Right atrium auricular region (tissue), 2 donors: ENCODE data around the gene PLLP. TPM values are rescaled to one million over a fixed set of nuclear protein-coding genes. Genes with fewer than 3 reads are reported as not detected.

Experiments used
- DNase-seq: peaks from one replicate; pipeline ENCODE4 v3.0.0-alpha.2; 2019; ENCODE audit warnings: low spot score
- H3K27ac ChIP-seq, 2 donors: fragments of 200-600 bp; sonication (generic); 1 replicate in 1 of 2; 2 replicates in 1 of 2; pipeline ENCODE4 v1.5.1; 2016 to 2019
- H3K27me3 ChIP-seq, 2 donors: fragments of 200-600 bp; sonication (generic); one replicate each; pipeline versions ENCODE4 v1.5.1 to v1.6.0; 2017 to 2019
- H3K36me3 ChIP-seq: fragments of 200-600 bp; sonication (generic); one replicate; pipeline ENCODE4 v1.5.1; 2016
- H3K4me1 ChIP-seq, 2 donors: fragments of 200-600 bp; sonication (generic); one replicate each; pipeline versions ENCODE4 v1.5.1 to v1.6.0; 2017 to 2019
- H3K4me3 ChIP-seq, 2 donors: fragments of 200-600 bp; sonication (generic); 1 replicate in 1 of 2; 2 replicates in 1 of 2; pipeline ENCODE4 v1.5.1; 2017 to 2019; ENCODE audit warnings: mild to moderate bottlenecking in 1 of 2, moderate library complexity in 1 of 2
- H3K9me3 ChIP-seq, 2 donors: fragments of 200-600 bp; sonication (generic); one replicate each; pipeline ENCODE4 v1.5.1; 2019
- CTCF ChIP-seq, 2 donors: fragments of 200-600 bp; sonication (generic); IDR thresholded peaks; one replicate each; pipeline ENCODE4 v1.5.1; 2019; ENCODE audit warnings: antibody characterized with exemption in 2 of 2
- total RNA-seq, 2 donors: library from RNA; depleted of rRNA; stranded (reverse); fragments of >200 nt; gene quantifications; one replicate each; pipeline ENCODE4 v1.1.0, GENCODE V29; 2016

PLLP gene
- total RNA-seq, 2 donors from 2014 or later: 14.4 to 22.4 TPM

GRCh38 chr16:57255686-57256415 lies 28.6 kb downstream of the PLLP start:
- Histone ChIP-seq H3K27me3 (no peaks in the 10 kb centered on the region), H3K9me3 (no peaks in the 10 kb centered on the region), H3K4me3 (no peak overlapping the region), H3K4me1 (peaks cover 0 to 8% of the 10 kb centered on the region in 2 donors), H3K36me3 (peaks cover 43% of the 10 kb centered on the region), H3K27ac (no peak overlapping the region)
- TF ChIP-seq CTCF (IDR thresholded peaks at IDR 0.05): no peak
- DNase-seq: peak; percentile 32

DNA sequence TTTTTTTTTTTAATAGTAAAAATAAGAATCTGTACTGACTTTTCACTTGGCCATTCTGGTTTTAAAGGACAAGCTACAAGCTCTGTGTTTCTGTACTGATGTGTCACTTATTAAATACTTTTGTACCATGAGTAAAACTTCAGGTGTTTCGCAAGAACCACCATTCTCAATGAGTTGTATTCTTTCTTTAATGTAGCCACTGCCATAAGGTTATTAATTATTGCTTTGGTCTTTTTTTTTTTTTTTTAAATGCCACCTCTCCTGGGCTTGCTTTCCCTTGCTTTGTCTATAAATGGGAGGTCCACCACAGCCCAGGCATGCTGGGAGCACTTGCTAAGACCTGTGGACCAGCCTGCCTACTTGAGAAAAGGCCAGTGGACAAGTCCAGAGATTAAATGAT lies 31.0 kb downstream of the PLLP start:
- H3K4me1 ChIP-seq: no peaks in the 10 kb centered on the region
- no peak overlapping the region for H3K27ac ChIP-seq
- no peak overlapping the region for H3K4me3 ChIP-seq
- DNase-seq: peak; percentile 42
- H3K9me3 ChIP-seq: no peaks in the 10 kb centered on the region
- H3K36me3 ChIP-seq: peaks cover 67% of the 10 kb centered on the region
- TF ChIP-seq CTCF (IDR thresholded peaks at IDR 0.05): no peak
- H3K27me3 ChIP-seq: no peaks in the 10 kb centered on the region

DNA sequence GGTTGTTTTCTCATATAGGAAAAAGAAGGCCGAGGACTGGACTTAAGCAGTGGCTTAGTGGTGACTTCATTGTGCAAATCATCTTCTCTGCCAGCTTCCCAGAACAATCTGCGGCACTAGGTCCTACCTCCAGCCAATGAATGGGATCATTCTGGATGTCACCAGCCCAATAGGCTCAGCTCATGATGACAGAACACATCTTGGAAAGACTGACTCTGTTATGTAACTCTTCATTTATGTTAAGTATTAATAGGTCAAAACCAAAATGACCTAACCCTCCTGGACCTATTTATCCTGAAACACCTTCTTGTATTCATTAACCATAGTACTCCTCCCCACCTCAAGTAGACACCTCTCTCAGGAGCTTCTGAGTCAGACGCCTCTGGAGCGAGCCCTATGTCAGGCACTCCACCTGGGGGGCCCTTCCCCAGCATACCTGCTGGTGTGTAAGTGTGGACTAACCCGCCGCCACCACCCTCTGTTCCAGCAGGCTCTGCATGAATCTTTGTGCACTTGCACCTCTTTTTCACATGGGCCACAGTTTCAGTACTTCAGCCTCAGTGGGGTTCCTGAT lies 32.2 kb downstream of the PLLP start:
- H3K4me1 ChIP-seq: no peaks in the 10 kb centered on the region
- no peaks in the 10 kb centered on the region for H3K9me3 ChIP-seq
- peak; percentile 51 for DNase-seq
- peaks cover 70% of the 10 kb centered on the region for H3K36me3 ChIP-seq
- H3K27ac ChIP-seq: no peak overlapping the region
- no peak for TF ChIP-seq CTCF (IDR thresholded peaks at IDR 0.05)
- H3K27me3 ChIP-seq: no peaks in the 10 kb centered on the region
- H3K4me3 ChIP-seq: no peak overlapping the region

DNA sequence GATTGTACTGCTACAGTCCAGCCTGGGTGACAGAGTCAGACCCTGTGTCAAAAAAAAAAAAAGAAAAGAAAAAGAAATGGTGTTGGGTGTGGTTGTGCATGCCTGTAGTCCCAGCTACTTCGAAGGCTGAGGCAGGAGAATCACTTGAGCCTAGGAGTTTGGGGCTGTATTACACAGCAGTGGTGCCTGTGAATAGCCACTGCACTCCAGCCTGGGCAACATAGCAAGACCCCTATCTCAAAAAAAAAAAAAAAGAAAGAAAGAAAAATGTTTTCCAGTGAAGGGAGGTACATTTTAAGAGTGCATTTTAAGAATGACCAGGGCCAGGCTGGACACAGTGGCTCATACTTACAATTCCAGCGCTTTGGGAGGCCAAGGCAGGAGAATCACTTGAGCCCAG lies 33.1 kb downstream of the PLLP start:
- no peak for DNase-seq
- H3K9me3 ChIP-seq: no peaks in the 10 kb centered on the region
- H3K4me3 ChIP-seq: no peak overlapping the region
- peaks cover 0 to 2% of the 10 kb centered on the region in 2 donors for H3K4me1 ChIP-seq
- no peak for TF ChIP-seq CTCF (IDR thresholded peaks at IDR 0.05)
- no peaks in the 10 kb centered on the region for H3K27me3 ChIP-seq
- no peak overlapping the region for H3K27ac ChIP-seq
- peaks cover 77% of the 10 kb centered on the region for H3K36me3 ChIP-seq

GRCh38 chr16:57245472-57246113 lies 38.9 kb downstream of the PLLP start:
- peak overlapping the region; percentile 83 to 96 for H3K27ac ChIP-seq
- DNase-seq: no peak
- no peaks in the 10 kb centered on the region for H3K9me3 ChIP-seq
- peak overlapping the region; percentile 63 to 73 for H3K4me3 ChIP-seq
- peaks cover 0 to 11% of the 10 kb centered on the region in 2 donors for H3K4me1 ChIP-seq
- no peaks in the 10 kb centered on the region for H3K27me3 ChIP-seq
- H3K36me3 ChIP-seq: peaks cover 33% of the 10 kb centered on the region
- TF ChIP-seq CTCF (IDR thresholded peaks at IDR 0.05): no peak
